Nephron progenitor cell (in vitro differentiated cells): ENCODE results near the gene CCL1.

Experiments
- DNase-seq: peaks from one replicate; pipeline ENCODE4 v3.0.0; 2021
- H3K27ac Mint-ChIP-seq: 2 replicates; pipeline ENCODE4 v1.8.0; 2021; ENCODE audit warnings: mild to moderate bottlenecking, moderate library complexity, mixed read lengths
- H3K27me3 Mint-ChIP-seq: 2 replicates; pipeline ENCODE4 v1.8.0; 2021; ENCODE audit warnings: mild to moderate bottlenecking, low read depth, mixed read lengths; ENCODE audit not compliant: poor library complexity
- H3K36me3 Mint-ChIP-seq: 2 replicates; pipeline ENCODE4 v1.8.0; 2021; ENCODE audit warnings: low read depth, mixed read lengths
- H3K4me1 Mint-ChIP-seq: 2 replicates; pipeline ENCODE4 v1.8.0; 2021; ENCODE audit warnings: mixed read lengths
- H3K4me3 Mint-ChIP-seq: 2 replicates; pipeline ENCODE4 v1.8.0; 2021; ENCODE audit warnings: mild to moderate bottlenecking, moderate library complexity, mixed read lengths
- H3K9me3 Mint-ChIP-seq: 2 replicates; pipeline ENCODE4 v1.8.0; 2021; ENCODE audit warnings: mild to moderate bottlenecking, moderate library complexity, mixed read lengths
- CTCF ChIP-seq: fragments of 200-600 bp; sonication (generic); IDR thresholded peaks from 2 replicates; pipeline ENCODE4 v1.5.0; 2021; ENCODE audit warnings: antibody characterized with exemption

The CCL1 gene

GRCh38 chr17:34386697-34387550 is 23.9 kb upstream of the CCL1 start:
- Mint-ChIP-seq H3K9me3 (no peaks in the 10 kb centered on the region), H3K27ac (no peak overlapping the region), H3K27me3 (peaks cover 18% of the 10 kb centered on the region), H3K36me3 (no peaks in the 10 kb centered on the region), H3K4me1 (peaks cover 10% of the 10 kb centered on the region), H3K4me3 (no peak overlapping the region)
- TF ChIP-seq CTCF, result no peak
- DNase-seq, result no peak

DNA sequence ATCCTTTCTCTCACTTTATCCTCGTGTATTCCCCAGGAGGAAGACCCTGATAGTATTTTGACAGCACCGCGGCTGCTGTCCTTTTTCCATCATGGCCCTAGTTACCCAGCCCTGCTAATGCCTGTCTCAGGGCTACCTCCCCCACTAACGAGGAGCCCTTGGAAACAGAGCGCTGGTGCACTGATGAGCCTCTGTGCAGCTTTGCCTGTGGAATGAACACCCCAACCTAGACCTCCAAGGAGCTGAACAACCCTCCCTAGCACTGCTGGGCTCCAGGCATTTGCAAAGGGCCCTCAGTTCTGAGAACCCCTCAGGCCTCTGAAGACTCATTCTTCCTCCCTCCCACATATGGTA is 23.3 kb upstream of the CCL1 start:
- no peak overlapping the region for H3K4me3 Mint-ChIP-seq
- no peak overlapping the region for H3K27ac Mint-ChIP-seq
- H3K4me1 Mint-ChIP-seq, result peaks cover 10% of the 10 kb centered on the region
- no peak for TF ChIP-seq CTCF
- no peaks in the 10 kb centered on the region for H3K36me3 Mint-ChIP-seq
- DNase-seq, result no peak
- H3K9me3 Mint-ChIP-seq, result no peaks in the 10 kb centered on the region
- H3K27me3 Mint-ChIP-seq, result peaks cover 18% of the 10 kb centered on the region

DNA sequence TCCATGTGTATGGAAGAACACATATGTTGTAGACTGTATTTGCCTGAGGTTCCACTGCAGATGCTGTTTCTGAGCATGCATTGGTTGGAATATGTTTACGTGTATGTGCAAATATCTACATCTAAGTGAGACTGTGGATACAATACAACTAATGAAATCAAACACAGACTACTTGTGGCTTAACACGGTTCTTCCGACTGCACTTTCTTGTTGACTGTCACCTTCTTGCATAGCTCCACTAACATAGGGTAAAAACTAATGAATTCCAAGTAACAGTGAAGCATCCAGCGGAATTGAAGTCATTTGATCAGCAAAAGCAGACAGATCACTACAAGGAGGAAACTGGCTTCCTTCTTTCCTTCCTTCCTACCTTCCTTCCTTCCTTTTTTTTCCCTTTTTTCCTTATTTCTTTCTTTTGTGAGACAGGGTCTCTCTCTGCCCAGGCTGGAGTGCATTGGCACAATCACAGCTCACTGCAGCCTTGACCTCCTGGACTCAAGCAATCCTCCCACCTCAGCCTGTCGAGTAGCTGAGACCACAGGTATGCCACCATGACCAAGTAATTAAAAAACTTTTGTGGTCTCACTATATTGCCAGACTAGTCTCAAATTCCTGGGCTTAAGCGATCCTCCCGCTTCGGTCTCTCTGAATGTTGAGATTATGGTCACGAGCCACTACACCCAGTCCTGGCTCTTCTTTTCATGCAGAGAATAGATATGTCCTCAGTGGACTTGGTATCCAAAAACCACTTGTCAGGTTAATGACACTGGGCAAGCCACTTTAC is 22.0 kb upstream of the CCL1 start:
- peaks cover 15% of the 10 kb centered on the region for H3K27me3 Mint-ChIP-seq
- no peak overlapping the region for H3K27ac Mint-ChIP-seq
- no peak for DNase-seq
- H3K4me1 Mint-ChIP-seq, result peaks cover 10% of the 10 kb centered on the region
- no peak for TF ChIP-seq CTCF
- H3K4me3 Mint-ChIP-seq, result no peak overlapping the region
- H3K9me3 Mint-ChIP-seq, result no peaks in the 10 kb centered on the region
- H3K36me3 Mint-ChIP-seq, result no peaks in the 10 kb centered on the region

DNA sequence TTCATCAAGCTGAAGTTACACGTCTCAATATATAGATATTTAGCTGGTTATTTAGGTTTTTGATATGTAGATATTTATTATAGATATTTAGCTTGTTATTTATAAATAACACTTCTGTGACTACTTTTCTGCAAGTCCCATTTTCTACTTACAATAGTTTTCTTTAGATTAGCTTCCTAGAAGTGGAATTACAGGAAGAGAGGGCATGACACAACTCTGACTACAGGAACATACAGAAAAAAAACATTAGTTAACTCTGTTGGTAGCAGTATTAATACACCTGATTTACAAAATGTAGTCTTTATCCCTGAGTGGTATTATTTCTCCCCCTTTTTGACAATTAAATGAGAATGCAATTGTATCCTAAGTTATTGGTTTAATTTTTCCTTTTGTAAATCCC is 21.2 kb upstream of the CCL1 start:
- Mint-ChIP-seq H3K27ac (no peak overlapping the region), H3K9me3 (no peaks in the 10 kb centered on the region), H3K36me3 (no peaks in the 10 kb centered on the region), H3K4me3 (no peak overlapping the region), H3K4me1 (peaks cover 10% of the 10 kb centered on the region), H3K27me3 (peaks cover 14% of the 10 kb centered on the region)
- TF ChIP-seq CTCF, result no peak
- no peak for DNase-seq

DNA sequence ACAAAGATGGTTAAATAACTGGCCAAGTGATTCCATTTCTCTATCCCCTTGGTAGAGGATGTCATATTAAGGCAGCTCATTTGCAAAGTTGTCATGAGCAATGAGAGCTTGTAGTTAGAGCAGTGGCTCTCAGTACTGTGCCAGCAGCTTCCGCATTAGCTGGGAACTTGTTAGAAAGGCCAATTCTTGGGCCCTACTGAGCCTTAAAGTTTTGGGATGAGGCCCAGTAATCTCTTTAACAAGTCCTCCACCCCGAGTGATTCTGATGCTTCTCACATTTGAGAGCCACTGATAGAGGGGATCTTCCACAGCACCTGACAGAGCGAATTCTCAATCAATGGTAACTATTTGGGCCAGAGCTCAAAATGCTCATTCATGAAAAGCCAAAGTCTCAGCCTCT is 20.2 kb upstream of the CCL1 start:
- no peak for TF ChIP-seq CTCF
- no peaks in the 10 kb centered on the region for H3K36me3 Mint-ChIP-seq
- no peak overlapping the region for H3K4me3 Mint-ChIP-seq
- H3K27ac Mint-ChIP-seq, result no peak overlapping the region
- H3K27me3 Mint-ChIP-seq, result peaks cover 14% of the 10 kb centered on the region
- no peaks in the 10 kb centered on the region for H3K9me3 Mint-ChIP-seq
- DNase-seq, result no peak
- H3K4me1 Mint-ChIP-seq, result peaks cover 10% of the 10 kb centered on the region
